G401.6 (cell line): ENCODE measurements around the gene DAZAP2.

Experiments used
- FAIRE-seq: peaks from 2 replicates; lab custom pipeline; 2012; peaks lifted over from hg19 to GRCh38; lab: Jason Lieb, UNC

DAZAP2 gene

GRCh38 chr12:51238510-51239334, at the start of gene DAZAP2:
Gene DAZAP2 (plus strand): TSS chr12:51238826. CDS start chr12:51238908, 82 bp downstream.
- peak; percentile 73 for FAIRE-seq

- no peak for FAIRE-seq
Observed at GRCh38 chr12:51189790-51190355, 48.8 kb upstream of the DAZAP2 start.

GRCh38 chr12:51190820-51191219, 47.8 kb upstream of the DAZAP2 start:
- FAIRE-seq = no peak

GRCh38 chr12:51191516-51192283, 46.9 kb upstream of the DAZAP2 start:
- no peak for FAIRE-seq

GRCh38 chr12:51192284-51192671, 46.3 kb upstream of the DAZAP2 start:
- no peak for FAIRE-seq

GRCh38 chr12:51195841-51196240, 42.8 kb upstream of the DAZAP2 start:
- FAIRE-seq = no peak

GRCh38 chr12:51196547-51196946, 42.1 kb upstream of the DAZAP2 start:
- FAIRE-seq = no peak

GRCh38 chr12:51197736-51198567, 40.7 kb upstream of the DAZAP2 start:
- FAIRE-seq = no peak

GRCh38 chr12:51198568-51199365, 39.9 kb upstream of the DAZAP2 start:
- FAIRE-seq = no peak

GRCh38 chr12:51199366-51199945, 39.2 kb upstream of the DAZAP2 start:
- FAIRE-seq = no peak

- no peak for FAIRE-seq
Observed at GRCh38 chr12:51200156-51200555, 38.5 kb upstream of the DAZAP2 start.

GRCh38 chr12:51200806-51201205, 37.8 kb upstream of the DAZAP2 start:
- FAIRE-seq = no peak

- FAIRE-seq = no peak
Observed at GRCh38 chr12:51202718-51203117, 35.9 kb upstream of the DAZAP2 start.

GRCh38 chr12:51205350-51205749, 33.3 kb upstream of the DAZAP2 start:
- FAIRE-seq = no peak

GRCh38 chr12:51208016-51208660, 30.5 kb upstream of the DAZAP2 start:
- no peak for FAIRE-seq

- FAIRE-seq = no peak
Observed at GRCh38 chr12:51209259-51209658, 29.4 kb upstream of the DAZAP2 start.

- FAIRE-seq = no peak
Observed at GRCh38 chr12:51210690-51211395, 27.8 kb upstream of the DAZAP2 start.

GRCh38 chr12:51214895-51215294, 23.7 kb upstream of the DAZAP2 start:
- FAIRE-seq = no peak

GRCh38 chr12:51216642-51217041, 22.0 kb upstream of the DAZAP2 start:
- FAIRE-seq = no peak
